T-helper 2 cell (primary cell): ENCODE measurements around the gene NUDT21.

Experiments
- DNase-seq, 5 experiments: peaks; one replicate each; pipeline versions ENCODE4 v3.0.0 to v3.0.0-alpha.2; 2012 to 2022

The NUDT21 gene

DNA sequence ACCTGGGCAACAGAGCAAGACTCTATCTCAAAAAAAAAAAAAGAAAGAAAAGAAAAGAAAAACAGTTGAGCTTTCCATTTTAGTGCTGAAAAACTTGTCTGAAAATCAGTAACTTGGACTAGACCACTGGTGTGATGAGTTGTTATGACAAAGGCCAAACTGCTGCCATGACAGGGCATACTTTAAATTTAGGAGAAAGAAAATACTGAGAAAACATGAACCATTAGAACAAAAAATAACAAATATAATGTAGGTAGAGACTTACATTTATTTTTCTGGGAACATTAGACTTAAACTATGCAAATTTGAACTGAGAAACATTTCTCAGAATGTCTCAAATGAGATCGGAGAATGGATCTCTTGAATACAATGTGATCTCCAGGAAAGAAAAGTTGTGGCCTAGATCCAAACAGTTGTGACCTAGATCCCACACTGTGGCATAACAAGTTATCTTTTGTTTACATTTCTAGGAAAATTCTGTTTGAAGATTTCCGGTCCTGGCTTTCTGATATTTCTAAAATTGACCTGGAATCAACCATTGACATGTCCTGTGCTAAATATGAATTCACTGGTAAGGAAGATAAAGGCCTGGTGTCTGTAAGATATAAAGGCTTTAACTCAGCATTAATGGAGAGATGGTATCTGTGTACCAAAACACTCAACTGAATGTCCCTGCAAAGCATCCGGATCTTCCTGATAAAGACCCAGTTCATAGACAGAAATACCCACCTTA, 11.1 kb upstream of the NUDT21 start:
- no peak for DNase-seq

DNA sequence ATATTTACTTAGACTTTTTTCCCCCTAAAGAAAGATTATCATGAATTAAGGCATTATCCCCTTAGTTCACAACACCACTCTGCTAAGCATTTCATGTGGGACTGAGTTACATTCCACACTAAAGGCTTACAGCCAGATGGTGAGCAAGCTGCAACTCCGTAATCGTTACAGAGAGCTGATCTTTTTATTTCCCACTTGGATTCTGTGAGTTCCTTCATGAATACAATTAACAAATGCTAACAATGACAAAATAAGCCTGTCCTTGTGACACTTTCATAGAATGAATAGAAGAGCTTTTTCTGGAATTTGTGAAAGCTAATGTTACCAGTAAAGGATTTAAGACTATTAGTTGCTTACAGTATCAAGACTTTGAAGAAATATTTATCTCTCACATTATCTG, 9.0 kb upstream of the NUDT21 start:
- DNase-seq, result no peak

DNA sequence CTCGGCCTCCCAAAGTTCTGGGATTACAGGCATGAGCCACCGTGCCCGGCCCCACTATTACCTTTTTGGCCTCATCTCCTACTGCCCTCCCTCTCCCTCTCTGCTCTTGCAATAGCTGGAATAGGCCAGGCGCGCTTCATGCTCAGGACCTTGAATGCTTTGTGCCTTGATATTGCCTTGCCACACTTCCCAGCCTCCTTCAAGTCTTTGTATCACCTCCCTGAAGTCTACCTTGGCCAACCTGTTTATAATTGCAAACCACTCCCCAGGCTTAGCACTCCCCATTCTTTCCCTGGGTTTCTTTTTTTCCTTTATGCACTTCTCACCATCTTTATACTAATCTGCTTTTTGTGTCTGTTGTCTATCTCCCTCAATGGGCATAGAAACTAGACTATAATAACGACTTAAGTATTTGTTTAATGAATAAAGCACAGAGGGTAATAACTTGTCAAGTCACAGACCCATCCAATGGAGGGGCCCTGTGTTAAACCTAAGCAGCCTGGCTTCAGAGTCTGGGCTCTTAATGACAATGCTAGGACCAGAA, 6.9 kb upstream of the NUDT21 start:
- no peak for DNase-seq

DNA sequence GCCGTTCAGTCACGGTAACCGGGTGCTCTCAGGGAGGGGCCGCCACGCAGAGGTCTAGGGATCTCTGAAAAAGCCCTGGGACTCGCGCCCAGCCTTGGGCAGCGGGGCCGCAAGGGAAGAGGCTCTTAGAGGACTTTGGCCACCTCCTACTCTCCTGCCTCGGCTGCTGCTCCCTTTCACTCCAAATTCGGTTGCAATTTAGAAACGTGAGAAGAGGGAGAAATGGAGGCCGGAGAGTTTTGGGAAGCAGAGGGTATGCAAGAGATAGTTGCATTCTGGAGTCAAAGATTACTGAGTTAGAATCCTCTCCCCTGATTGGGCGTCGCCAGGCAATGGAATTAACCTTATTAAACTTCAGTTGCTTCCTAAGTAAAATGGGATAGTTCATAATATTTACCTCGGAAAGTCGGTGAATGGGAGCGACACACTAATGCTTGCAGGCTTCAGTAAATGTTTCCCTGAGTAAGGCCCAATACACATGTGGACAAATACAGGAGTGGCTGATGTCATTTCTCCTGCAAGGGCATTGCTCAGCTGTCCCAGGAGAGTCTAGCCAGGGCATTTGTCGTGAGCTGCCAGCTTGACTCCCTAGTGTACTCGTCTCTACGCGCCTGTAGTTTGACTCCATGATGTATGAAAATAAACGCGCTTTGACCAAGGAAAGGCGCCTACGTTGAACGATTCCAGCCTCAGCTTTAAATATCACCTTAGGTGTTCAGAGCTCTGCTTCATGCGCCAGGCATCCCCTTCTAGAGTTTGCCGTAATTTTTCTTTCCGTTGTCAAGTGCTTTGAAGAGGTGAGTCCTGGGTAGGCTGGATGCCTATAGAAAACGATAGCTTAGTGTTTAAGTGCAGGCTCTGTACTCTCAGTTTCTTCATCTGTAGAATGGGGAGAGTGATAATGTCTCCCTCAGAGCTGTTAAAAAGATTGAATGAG, 889 bp upstream of the NUDT21 start:
- DNase-seq, result peak in 1 of 5 experiments; percentile 26

DNA sequence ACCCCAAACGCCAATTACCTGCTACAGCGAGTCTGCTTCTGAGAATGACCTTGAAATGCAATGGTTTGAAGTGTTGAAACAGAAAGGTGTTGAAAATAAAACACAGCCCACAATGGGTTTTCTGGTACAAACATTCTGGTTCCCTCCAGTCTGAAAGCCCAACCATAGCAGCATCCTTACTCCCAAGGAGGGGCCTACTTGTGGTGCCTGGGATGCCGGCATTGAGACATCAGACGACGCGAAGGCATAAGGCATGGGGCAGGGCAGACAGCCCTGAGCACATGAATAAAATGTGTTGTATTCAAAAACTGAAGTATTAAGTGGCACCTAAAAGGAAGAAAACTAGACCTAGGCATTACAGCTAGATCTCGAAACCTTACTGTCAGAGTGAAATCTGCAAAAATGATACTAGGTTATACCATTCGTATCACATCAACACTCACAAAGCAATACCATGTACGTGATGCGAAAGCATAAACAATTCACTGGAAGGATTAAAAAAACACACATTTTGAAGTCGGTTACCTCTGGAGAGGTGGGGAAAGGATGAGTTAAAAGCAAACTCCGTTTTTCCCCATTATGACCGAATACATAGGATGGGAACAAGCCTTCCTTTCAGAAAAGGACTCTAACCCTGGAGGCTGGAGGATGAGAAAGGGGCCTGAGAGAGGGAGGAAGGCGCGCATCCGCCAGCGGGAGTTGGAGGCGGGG, 702 bp downstream of the NUDT21 start:
- peak in 2 of 5 experiments; percentile 2 to 43 for DNase-seq

DNA sequence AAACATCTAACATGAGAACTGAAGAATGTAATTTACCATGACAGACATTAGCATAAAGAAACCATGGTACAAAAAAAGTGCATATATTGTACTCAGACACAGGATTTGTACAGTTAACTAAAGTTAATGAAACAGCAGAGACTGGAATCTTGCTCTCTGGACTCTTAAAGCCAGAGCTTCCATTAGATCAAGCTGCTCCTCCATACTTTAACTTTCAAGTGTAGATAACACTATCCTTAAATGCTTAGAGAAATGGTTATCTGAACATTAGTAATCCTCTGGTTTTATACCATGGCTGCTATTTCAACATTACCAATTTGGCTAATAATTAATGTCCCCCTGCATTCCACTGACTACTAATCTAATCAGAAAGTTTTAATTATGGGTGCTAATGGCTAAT, 3.1 kb downstream of the NUDT21 start:
- no peak for DNase-seq

DNA sequence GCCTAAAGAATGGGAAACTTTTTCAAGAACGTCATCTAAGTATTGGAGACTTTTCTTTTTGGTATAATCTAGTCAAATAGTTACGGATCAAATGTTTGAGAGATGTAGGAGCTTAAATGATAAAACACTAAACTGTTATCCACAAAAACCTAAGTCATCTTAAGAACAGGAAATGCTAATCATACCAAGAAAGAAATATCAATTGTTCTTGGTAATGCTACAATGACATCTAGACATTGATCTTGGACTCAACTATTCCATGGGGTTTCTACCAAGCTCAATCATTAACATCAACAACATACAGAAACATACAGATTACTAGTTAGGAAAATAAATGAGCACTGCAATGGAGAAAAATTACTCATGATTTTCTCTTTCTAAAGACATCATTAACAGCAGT, 3.8 kb downstream of the NUDT21 start:
- DNase-seq, result peak in 1 of 5 experiments; percentile 53

DNA sequence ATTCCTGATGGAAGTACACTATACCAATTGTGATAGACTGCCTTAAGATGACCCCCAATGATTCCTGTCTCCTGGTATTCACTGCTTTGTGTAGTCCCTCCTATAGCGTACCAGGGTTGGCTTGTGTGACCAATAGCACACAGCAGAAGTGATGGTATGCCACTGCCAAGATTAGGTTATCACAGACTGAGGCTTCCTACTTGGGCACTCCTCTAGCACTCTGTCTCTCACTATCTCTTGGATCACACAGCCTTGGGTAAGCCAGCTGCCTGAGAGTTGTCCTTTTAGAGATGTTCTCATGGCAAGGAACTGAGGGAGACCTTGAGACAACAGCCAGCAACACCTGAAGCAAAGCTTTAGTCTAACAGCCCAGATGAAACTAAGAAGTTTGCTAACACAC, 13.1 kb downstream of the NUDT21 start:
- DNase-seq, result no peak

DNA sequence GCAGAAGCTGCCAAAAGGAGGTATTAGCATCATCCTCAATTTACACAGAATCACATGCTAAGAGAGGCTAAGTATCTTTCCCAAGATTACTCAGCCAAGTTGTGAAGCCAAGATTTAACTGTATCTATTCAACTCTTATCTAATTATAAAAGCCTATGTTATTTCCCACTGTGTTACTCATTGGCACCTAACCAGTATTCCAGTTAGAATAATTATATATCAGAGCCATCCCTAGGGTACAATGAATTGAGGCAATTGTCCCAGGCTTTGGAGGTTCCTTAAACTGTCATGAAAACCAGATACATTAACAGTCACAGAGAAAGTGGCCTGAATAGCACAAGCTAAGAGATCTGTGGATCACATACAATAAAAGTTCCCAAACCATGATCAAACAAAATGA, 14.9 kb downstream of the NUDT21 start:
- DNase-seq, result no peak

DNA sequence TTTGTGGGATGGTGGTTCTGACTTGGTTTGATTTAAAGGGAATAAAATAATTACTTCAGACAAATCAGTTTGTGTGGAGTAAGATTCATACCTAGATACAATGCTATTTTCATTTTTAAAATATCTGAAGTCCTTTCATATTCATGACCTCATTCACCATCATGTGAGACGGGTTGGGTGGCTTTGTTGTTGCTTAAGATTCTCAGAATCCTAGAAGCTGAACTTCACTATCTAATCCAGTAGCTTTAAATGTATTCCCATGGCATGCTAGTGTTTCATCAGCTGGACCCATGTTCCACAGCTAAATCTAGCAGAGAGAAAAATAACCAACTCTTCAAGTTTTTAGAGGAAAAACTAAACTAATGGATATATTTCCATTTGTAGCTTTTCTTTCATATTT, 23.0 kb downstream of the NUDT21 start:
- DNase-seq, result no peak

DNA sequence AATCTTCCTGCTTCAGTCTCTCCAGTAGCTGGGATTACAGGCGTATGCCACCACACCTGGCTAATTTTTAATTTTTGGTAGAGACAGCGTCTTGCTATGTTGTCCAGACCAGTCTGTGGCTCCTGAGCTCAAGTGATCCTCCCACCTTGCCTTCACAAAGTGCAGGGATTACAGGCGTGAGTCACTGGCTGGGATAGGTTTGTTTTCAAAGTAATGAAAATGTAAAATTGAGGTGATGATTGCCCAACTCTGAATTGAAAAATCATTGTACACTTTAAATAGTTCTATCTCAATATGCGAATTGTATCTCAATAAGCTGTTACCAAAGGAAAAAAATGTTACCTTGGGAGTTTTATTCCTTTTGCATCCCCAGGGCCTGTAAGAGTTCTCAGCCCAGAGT, 24.5 kb downstream of the NUDT21 start:
- DNase-seq, result no peak

DNA sequence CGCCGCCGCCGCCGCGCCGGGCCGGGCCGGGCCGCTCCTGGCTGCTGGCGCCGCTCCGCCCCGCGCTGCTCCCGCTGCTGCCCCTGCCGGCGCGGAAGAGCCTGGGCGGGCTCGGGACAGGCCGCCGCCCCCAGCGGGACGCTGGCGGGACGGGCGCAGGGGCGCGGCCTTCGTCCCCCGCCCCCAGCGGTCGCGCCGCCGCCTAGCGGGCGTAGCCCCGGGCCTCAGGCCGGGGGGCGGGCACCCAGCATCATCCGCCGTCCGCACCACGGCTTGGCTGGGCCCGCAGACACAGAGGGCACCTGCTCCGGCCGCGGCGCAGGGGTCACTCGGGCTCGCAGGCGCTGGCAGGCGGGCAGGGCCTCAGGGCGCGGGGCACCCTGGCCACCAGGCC, 25.7 kb downstream of the NUDT21 start, which contains the start of gene AMFR:
Gene AMFR (minus strand): TSS at position 107 of the 394 bp plus-strand sequence. CDS start 218 bp downstream, outside the sequence.
- peak; percentile 45 to 90 (median 67) for DNase-seq

DNA sequence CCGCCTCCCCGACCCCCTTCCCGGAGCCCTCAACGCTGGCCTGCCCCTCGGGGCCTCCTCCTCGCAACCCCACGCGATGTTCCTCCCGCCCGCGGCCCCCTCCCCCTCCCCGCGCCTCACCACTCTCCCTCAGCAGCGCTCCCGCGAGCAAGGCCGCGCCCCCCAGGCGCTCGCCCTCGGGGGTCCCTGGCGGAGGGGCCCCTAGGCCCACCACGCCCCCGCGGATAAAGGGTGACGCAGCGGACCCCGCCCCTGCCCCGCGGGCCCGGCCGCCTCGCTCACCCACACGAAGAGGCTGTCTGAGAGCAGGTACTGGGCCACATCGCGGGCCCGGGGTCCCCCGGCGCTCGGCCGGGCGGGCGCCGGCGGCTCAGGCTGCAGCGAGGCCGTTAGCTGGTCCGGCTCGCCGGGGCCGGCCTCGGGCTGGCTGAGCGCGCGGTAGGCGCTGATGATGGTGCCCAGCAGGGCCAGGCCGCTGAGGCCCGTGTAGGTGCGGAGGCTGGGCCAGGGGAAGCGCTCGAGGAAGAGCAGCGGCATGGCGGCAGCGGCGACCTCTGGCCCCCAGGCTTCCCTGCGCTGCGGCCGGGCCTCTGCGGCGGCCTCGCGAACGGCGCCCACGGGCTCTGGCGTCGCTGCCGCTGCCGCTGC, 26.2 kb downstream of the NUDT21 start:
- peak in 4 of 5 experiments; percentile 16 to 24 (median 18) for DNase-seq

DNA sequence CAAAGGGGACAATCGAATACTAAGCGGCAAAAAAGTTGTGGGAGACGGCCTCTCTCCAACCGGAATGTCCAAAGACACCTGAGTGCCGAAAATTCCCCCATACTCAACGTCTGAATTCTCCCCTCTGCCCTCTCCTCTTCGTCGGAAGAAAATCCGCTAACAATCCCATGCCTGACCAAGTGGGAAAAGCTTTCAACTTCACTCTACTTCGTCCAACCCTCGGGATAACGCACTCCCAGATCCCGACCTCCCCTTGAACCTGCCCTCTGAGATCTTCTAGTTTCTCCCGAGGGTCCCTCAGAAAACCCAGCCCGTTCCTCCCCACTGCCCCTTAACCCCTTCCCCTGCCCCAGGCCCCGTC, 26.7 kb downstream of the NUDT21 start:
- no peak for DNase-seq

DNA sequence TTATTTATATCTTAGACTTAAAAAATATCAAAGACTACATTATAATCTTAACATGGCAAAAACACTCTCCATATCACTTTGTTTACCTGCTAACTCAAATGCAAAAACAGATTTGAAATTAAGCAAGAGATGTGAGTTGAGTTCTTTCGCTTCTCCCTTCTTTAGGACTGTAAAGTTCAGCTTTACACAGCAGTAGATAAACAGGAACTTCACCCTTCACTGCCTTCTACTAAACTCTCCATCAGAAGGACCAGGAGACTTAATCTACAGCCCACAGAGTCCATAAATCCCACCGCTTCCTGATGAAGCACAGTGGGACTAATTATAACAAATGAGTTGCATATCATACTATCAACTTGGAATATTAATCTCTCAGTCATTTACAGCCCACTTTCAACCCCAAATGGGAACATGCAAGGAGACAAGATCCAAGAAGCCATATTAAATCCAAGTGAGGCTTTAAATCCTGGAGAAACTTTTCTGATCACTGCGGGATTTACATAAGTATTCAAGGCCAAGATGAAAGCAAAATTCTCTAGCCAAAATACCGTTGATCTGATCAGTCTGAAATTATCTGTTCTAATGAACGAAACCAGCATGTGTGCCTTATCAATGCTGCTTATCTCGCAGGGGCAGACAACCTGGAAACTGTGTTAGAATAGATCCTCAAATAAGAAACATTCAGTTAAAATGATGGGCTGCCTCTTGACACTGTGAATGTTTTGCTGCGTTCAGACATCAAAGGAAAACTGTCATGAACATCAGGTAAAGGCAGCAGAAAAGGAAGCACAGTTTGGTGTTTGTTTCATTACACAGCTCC, 27.3 kb downstream of the NUDT21 start:
- peak in 1 of 5 experiments; percentile 28 for DNase-seq

DNA sequence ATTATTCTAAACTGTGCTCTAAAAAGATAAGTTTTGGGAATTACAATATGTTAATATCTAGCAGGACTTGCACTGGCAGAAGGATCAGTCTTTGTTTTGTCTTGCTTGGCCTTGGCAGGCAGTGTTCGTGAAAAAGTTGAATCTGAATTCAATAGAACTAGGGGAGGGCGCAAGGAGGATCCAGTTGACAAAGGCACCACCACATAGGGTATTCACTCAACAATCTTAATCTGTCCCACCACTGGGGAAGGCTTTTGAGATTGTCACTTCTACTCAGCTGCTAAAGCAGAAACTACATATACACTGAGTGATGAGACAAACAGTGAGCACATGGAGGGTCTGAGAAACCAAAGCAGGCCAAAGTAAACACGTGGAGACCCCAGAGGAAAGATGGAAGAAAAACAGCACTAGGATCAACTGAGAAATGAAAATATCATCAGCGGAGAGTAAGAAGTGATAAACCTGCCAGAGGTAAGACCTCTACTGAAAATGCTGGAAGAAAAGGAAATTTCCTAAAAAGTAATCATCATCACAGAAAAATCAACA, 28.2 kb downstream of the NUDT21 start:
- DNase-seq, result no peak

DNA sequence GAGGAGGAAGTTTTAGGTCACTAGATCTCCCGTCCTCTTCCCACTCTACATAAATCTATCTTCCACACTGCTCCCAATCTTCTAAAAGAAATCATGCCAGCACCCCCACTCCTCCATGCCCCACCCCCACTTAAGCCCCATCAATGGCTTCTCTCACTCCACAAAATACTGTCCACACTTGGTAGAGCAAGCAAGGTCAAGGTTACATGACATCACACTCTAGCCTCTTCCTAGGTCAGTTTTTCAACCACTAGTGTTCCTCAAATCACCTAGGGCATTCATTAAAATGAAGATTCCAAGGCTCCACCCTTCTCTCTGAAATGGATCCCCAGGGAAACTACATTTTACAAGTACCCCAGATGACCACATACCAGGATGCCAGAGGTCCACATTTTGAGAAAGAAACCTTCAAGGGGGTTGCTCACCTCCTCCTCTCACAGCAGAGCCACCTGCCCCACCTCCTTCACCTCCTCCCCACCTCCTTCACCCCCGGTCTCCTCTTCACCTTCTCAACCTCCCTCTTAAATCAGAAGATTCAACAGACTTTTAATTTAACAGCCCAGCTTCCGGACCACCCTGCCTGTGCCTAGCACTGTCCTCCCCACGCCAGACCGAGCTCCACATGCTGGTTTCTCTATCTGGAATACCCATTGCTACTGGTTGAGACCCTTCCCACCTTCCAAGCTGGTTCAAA, 29.0 kb downstream of the NUDT21 start:
- DNase-seq, result no peak

DNA sequence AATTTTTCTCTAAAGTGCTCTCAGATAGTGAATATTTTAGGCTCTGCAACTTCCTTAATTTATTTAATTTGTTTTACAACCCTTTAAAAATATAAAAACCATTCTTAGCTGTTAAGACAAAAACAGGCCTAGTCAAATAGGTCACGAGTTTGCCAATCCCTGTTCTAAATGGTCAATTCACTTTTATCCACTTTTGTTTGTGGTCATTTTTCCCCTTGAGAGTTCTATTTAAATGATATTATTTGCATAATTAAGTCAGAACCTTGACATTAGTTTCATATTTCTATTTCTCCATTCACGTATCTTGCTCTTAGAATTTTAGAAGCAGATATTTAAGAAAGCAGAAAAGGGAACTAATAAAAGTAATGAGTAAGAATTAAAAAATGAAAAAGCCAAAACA, 29.8 kb downstream of the NUDT21 start:
- no peak for DNase-seq

DNA sequence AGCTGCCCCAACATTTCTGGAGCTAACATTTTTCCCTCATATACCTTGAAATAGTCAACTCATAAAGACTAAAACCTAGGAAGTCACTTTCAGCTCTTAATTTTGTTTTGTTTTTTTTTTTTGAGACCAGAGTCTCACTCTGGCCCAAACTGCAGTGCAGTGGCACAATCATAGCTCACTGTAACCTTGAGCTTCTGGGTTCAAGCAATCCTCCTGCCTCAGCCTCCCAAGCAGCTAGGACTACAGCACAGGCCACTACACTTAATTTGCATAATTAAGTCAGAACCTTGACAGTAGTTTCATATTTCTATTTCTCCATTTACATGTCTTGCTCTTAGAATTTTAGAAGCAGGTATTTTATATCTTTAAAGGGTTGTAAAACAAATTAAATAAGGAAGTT, 30.5 kb downstream of the NUDT21 start:
- DNase-seq, result no peak

DNA sequence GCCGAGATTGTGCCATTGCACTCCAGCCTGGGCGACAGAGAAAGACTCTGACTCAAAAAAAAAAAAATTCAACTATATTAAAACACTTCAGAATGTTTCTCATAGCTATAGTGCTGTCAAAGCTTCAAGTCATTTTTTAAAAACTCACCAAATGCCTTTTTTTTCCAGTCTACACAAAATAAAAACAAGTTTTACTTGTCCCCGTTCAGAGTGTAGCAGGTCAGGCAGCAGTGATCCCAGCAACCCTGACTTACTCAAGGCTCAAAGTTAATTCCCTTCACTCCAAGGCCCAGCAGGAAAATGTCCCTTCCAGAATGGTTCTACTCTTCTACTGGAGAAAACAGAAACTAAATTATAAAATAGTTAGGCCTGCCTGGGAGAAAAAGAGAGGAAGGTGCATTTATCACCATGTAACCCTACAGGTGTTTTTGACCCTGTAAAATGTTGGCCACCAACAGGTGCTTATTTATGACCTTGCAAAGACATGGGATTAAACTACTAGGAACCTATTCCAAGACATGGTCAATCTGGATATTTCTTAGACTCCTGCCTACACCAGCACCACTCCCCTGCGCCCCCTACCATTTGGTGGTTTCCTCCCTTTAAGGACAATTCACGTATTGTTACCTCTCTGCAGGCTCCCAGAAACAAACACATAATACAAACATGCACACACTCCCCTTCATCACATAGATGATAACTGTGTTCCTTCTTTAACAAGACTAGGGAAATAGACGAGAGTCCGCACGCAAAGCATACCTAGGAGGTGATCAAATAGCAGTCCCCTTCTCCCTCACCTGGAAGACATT, 31.2 kb downstream of the NUDT21 start:
- DNase-seq, result no peak
